OCI-LY3 (cell line): ENCODE measurements around the gene GAK.

Experiments
- H2AFZ ChIP-seq: fragments of 200-600, 300-600 bp; shearing (Covaris generic); 2 replicates; pipeline ENCODE4 v1.6.0; 2014; ENCODE audit warnings: antibody characterized with exemption, low read depth, low read length
- H3K27ac ChIP-seq: fragments of 200-600, 300-600 bp; sonication (generic); 2 replicates; pipeline ENCODE4 v1.5.1; 2014; ENCODE audit warnings: mild to moderate bottlenecking, low read length, moderate library complexity, mixed read lengths
- H3K27me3 ChIP-seq: fragments of 200-600, 300-600 bp; sonication (generic); 2 replicates; pipeline ENCODE4 v1.6.1; 2014; ENCODE audit warnings: low read depth, low read length, mixed read lengths
- H3K36me3 ChIP-seq: fragments of 200-600, 300-600 bp; sonication (generic); replicated peaks from 2 replicates; pipeline ENCODE3; 2014; ENCODE audit warnings: low read depth, low read length, mixed read lengths
- H3K4me1 ChIP-seq: fragments of 300-600, 200-600 bp; sonication (generic); 2 replicates; pipeline ENCODE4 v1.6.1; 2014; ENCODE audit warnings: low read length, mixed read lengths
- H3K4me2 ChIP-seq: fragments of 200-600, 300-600 bp; sonication (generic); 2 replicates; pipeline ENCODE4 v1.6.1; 2014; ENCODE audit warnings: low read length, mixed read lengths
- H3K4me3 ChIP-seq: fragments of 300-600, 200-600 bp; sonication (generic); 2 replicates; pipeline ENCODE4 v1.5.1; 2014; ENCODE audit warnings: antibody characterized with exemption, mild to moderate bottlenecking, low read length, moderate library complexity
- H3K79me2 ChIP-seq: fragments of 300-600, 200-600 bp; shearing (Covaris generic); 2 replicates; pipeline ENCODE4 v1.6.1; 2014; ENCODE audit warnings: mild to moderate bottlenecking, low read length, mixed read lengths
- H3K9ac ChIP-seq: fragments of 300-600, 200-600 bp; shearing (Covaris generic); 2 replicates; pipeline ENCODE4 v1.6.0; 2014; ENCODE audit warnings: mild to moderate bottlenecking, low read length, moderate library complexity
- H3K9me3 ChIP-seq: fragments of 200-600, 300-600 bp; shearing (Covaris generic); 2 replicates; pipeline ENCODE4 v1.6.1; 2014; ENCODE audit warnings: low read length, mixed read lengths; ENCODE audit not compliant: insufficient read depth
- H4K20me1 ChIP-seq: fragments of 200-600, 300-600 bp; sonication (generic); 2 replicates; pipeline ENCODE4 v1.6.1; 2016; ENCODE audit warnings: low read length, mixed read lengths; ENCODE audit not compliant: insufficient read depth
- EZH2phosphoT487 ChIP-seq: fragments of 200-600 bp; shearing (Covaris generic); IDR thresholded peaks from 2 replicates; pipeline ENCODE4 v1.6.1; 2018; ENCODE audit warnings: antibody characterized with exemption, mixed run types, low read depth
- TF ChIP-seq, protein P1 (sequence below): fragments of 200-600, 300-600 bp; sonication (generic); IDR thresholded peaks from 2 replicates; pipeline ENCODE4 v1.5.1; 2014; ENCODE audit warnings: antibody characterized with exemption, low read length, low read depth

The GAK gene

DNA sequence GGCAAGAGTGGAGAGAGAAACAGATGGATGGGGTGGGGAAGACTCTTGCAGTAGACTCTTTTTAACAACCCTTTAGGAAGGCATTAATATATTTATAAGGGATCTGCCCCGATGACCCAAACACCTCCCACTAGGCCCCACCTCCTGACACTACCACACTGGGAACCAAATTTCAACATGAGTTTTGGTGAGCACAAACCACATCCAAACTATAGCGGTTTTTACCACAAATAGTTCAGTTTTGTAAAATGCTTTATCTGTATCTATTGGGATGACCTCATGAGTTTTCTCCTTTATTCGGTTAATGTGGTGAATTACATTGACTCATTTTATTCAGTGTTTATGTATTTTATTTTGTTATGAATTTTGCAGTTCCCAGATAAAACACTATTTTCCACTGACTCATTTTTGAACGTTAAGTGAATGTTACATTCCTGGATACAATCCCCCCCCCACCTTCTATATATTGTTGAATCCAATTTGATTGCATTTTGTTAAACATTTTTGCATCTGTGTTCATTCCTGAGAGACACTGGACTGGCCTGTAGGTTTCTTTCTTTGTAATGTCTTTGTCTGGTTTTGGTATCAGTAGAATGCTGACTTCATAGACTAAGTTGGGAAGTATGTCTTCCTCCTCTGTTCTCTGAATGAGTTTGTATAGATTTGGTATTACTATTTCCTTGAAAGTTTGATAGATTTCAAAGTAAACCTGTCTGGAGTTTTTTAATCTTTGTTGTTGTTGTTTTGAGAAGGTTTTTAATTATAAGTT is 92.3 kb downstream of the GAK start:
- H4K20me1 ChIP-seq, result no peaks in the 10 kb centered on the region
- no peak overlapping the region for H3K27ac ChIP-seq
- peaks cover 19% of the 10 kb centered on the region for H3K36me3 ChIP-seq
- H3K9me3 ChIP-seq, result no peaks in the 10 kb centered on the region
- H3K4me3 ChIP-seq, result no peak overlapping the region
- no peak overlapping the region for H3K4me2 ChIP-seq
- H3K79me2 ChIP-seq, result no peaks in the 10 kb centered on the region
- no peak overlapping the region for H2AFZ ChIP-seq
- H3K27me3 ChIP-seq, result no peaks in the 10 kb centered on the region
- no peak for TF ChIP-seq EZH2phosphoT487
- TF ChIP-seq, protein P1, sequence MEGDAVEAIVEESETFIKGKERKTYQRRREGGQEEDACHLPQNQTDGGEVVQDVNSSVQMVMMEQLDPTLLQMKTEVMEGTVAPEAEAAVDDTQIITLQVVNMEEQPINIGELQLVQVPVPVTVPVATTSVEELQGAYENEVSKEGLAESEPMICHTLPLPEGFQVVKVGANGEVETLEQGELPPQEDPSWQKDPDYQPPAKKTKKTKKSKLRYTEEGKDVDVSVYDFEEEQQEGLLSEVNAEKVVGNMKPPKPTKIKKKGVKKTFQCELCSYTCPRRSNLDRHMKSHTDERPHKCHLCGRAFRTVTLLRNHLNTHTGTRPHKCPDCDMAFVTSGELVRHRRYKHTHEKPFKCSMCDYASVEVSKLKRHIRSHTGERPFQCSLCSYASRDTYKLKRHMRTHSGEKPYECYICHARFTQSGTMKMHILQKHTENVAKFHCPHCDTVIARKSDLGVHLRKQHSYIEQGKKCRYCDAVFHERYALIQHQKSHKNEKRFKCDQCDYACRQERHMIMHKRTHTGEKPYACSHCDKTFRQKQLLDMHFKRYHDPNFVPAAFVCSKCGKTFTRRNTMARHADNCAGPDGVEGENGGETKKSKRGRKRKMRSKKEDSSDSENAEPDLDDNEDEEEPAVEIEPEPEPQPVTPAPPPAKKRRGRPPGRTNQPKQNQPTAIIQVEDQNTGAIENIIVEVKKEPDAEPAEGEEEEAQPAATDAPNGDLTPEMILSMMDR, result no peak
- no peak overlapping the region for H3K9ac ChIP-seq
- H3K4me1 ChIP-seq, result no peaks in the 10 kb centered on the region

DNA sequence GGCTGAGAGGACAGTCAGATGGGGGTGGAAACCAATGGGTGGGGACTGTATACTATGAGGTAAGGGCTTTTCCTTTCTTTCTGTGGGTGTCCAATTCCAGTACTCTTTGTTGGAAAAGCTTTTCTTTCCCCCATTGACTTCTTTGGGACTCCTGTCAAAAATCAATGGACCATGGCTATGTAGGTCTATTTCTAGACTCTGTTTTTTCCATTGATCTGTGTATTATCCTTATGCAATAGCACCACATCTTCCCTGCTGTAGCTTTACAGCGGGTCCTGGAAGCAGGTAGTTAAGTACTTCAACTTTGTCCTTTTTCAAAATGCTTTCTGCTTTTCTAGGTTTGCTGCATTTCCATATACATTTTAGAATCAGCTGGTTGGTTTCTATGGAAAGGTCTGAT is 94.3 kb downstream of the GAK start:
- no peak overlapping the region for H3K4me2 ChIP-seq
- H3K4me3 ChIP-seq, result no peak overlapping the region
- H3K36me3 ChIP-seq, result peaks cover 11% of the 10 kb centered on the region
- TF ChIP-seq, protein P1, result no peak
- no peak for TF ChIP-seq EZH2phosphoT487
- no peaks in the 10 kb centered on the region for H3K79me2 ChIP-seq
- no peak overlapping the region for H3K9ac ChIP-seq
- no peak overlapping the region for H2AFZ ChIP-seq
- no peaks in the 10 kb centered on the region for H4K20me1 ChIP-seq
- H3K9me3 ChIP-seq, result no peaks in the 10 kb centered on the region
- no peaks in the 10 kb centered on the region for H3K4me1 ChIP-seq
- no peak overlapping the region for H3K27ac ChIP-seq
- H3K27me3 ChIP-seq, result no peaks in the 10 kb centered on the region

DNA sequence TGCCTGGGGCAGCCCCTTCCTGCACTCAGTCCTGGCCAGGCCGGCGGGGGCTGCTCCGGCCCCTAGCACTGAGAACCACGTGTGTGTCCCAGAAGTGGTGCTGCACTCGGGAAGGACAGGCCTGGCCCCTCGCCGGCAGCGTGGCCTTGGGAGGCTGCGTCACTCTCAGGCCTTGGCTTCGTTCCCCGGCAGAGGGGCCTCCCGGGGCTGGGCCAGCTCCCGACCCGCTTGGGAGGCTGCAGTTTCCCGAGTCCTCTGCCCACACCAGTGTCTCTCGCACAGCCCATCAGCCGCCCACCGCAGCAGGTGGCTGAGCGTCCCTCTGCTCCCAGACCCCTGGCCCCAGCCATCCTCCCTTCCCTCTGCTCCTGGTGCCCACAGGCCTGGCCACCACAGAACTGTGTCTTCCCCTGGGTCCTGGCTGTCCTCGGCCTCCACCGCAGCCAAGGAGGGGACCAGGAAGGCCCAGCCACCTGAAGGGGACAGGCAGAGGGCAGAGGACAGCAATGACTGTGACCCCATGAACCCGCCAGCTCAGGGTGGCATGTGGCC is 95.3 kb downstream of the GAK start:
- Histone ChIP-seq H2AFZ (no peak overlapping the region), H3K36me3 (peaks cover 3% of the 10 kb centered on the region), H3K9ac (no peak overlapping the region), H3K27ac (no peak overlapping the region), H3K4me1 (no peaks in the 10 kb centered on the region), H3K4me2 (no peak overlapping the region), H4K20me1 (no peaks in the 10 kb centered on the region), H3K4me3 (no peak overlapping the region), H3K27me3 (no peaks in the 10 kb centered on the region), H3K79me2 (no peaks in the 10 kb centered on the region), H3K9me3 (no peaks in the 10 kb centered on the region)
- TF ChIP-seq, protein P1, result no peak
- no peak for TF ChIP-seq EZH2phosphoT487

DNA sequence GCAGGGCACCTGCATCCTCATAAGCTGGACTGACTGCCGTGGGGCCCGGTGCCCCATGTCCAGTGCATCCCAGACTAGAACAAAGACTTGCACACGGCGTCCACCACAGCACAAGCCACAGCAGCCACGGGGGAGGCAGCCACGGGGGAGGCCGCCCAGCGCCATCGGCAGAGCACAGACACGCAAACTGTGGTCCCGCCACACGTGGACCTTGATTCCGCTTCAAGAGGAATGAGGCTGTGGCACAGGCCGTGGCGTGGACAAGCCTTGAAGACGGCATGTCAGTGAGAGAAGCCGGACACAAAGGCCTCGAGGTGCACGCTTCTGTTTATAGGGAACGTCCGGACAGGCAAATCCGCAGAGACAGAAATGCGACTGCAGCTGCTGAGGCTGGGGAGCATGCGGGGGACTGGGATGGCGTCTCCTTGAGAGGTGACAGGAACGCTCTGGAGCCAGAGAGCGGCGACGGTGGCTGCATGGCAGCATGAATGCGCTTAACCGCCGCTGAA is 96.1 kb downstream of the GAK start:
- no peak overlapping the region for H3K9ac ChIP-seq
- no peaks in the 10 kb centered on the region for H3K36me3 ChIP-seq
- H4K20me1 ChIP-seq, result no peaks in the 10 kb centered on the region
- no peak overlapping the region for H3K27ac ChIP-seq
- no peaks in the 10 kb centered on the region for H3K27me3 ChIP-seq
- H3K9me3 ChIP-seq, result no peaks in the 10 kb centered on the region
- no peak overlapping the region for H3K4me2 ChIP-seq
- H3K4me1 ChIP-seq, result no peaks in the 10 kb centered on the region
- H2AFZ ChIP-seq, result no peak overlapping the region
- no peaks in the 10 kb centered on the region for H3K79me2 ChIP-seq
- no peak overlapping the region for H3K4me3 ChIP-seq
- TF ChIP-seq EZH2phosphoT487, result no peak
- TF ChIP-seq, protein P1, result no peak
